Suprapubic skin (tissue), 4 donors: ENCODE measurements around the gene TSSC4.

Experiments
- POLR2A ChIP-seq, 2 donors: fragments of 450-650 bp; IDR thresholded peaks; one replicate each; pipeline ENCODE4 v1.6.1; 2017; ENCODE audit warnings: antibody characterized with exemption in 2 of 2, mild to moderate bottlenecking in 2 of 2, moderate library complexity in 2 of 2
- POLR2AphosphoS5 ChIP-seq, 3 donors: sonication (generic); formaldehyde crosslinking; IDR thresholded peaks; one replicate each; pipeline ENCODE4 v1.6.1; 2017; ENCODE audit warnings: antibody characterized with exemption in 3 of 3
- TF ChIP-seq, protein P1 (sequence below), 2 donors: fragments of 200-600 bp in 1 of 2; fragments of 450-650 bp in 1 of 2; sonication (generic) in 1 of 2; IDR thresholded peaks; one replicate each; pipeline ENCODE4 v1.5.1; 2016 to 2019; ENCODE audit warnings: antibody characterized with exemption in 2 of 2, mild to moderate bottlenecking in 1 of 2, moderate library complexity in 1 of 2

DNA sequence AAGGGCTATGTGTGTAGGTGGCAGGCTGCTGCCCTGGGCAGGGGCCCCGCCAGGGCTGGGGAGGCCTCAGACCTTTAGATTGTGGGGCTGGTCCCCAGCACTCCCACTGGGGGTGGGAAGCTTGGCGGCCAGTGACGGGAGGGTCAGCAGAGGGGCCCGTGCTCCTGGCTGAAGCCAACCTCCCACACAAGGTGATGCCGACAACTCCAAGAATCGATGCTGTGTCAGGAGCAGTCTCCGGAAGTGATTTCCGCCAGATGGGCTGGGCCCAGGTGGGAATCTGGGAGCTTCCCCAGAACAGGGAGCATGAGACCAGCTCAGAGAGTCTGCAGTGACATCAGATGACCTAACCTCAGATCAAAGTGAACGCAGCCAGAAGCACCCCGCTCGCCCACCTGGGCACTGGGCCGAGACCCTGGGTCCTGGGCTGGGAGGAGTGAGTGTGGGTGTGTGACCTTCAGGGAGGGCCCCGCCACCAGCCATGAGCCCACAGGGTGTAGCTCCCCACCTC, 36.0 kb downstream of the TSSC4 start:
- TF ChIP-seq, protein P1, sequence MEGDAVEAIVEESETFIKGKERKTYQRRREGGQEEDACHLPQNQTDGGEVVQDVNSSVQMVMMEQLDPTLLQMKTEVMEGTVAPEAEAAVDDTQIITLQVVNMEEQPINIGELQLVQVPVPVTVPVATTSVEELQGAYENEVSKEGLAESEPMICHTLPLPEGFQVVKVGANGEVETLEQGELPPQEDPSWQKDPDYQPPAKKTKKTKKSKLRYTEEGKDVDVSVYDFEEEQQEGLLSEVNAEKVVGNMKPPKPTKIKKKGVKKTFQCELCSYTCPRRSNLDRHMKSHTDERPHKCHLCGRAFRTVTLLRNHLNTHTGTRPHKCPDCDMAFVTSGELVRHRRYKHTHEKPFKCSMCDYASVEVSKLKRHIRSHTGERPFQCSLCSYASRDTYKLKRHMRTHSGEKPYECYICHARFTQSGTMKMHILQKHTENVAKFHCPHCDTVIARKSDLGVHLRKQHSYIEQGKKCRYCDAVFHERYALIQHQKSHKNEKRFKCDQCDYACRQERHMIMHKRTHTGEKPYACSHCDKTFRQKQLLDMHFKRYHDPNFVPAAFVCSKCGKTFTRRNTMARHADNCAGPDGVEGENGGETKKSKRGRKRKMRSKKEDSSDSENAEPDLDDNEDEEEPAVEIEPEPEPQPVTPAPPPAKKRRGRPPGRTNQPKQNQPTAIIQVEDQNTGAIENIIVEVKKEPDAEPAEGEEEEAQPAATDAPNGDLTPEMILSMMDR (IDR thresholded peaks at IDR 0.05): no peak
- TF ChIP-seq POLR2A (IDR thresholded peaks at IDR 0.05): no peak
- no peak for TF ChIP-seq POLR2AphosphoS5 (IDR thresholded peaks at IDR 0.05)
